LNCAP (cell line): ENCODE data around the gene NRP1.

Source experiments
- TF ChIP-seq, protein P1 (sequence below): fragments of 450-650 bp; IDR thresholded peaks from 2 replicates; pipeline ENCODE4 v1.5.1; 2017; ENCODE audit warnings: mild to moderate bottlenecking

NRP1 gene

DNA sequence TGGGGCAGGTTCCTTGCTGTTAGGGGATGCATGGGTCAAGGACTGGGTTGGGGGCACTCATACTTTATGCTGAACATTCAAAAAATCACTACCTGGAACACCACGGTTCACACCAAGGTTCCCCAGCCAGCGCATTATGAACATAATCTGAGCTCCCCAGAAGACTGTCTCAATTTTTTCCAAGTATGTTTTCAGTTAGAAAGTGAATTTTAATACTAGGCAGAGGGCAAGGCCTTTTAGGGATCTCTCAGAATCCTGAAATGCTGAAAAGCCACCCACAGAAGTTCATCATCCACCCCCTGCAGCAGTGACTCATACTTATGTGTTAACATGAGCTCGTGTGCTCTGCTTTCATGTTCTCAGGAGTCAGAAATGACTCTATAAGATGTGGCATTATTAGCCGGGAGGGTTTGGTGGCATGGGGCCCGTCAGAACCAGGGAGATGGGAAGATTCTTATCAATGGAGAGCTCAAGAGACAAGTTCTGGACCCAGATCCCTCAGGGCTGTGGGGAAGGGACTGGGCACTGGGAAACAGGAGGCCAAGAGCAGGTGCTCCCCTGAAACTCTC is 191.2 kb downstream of the NRP1 start:
- TF ChIP-seq, protein P1, sequence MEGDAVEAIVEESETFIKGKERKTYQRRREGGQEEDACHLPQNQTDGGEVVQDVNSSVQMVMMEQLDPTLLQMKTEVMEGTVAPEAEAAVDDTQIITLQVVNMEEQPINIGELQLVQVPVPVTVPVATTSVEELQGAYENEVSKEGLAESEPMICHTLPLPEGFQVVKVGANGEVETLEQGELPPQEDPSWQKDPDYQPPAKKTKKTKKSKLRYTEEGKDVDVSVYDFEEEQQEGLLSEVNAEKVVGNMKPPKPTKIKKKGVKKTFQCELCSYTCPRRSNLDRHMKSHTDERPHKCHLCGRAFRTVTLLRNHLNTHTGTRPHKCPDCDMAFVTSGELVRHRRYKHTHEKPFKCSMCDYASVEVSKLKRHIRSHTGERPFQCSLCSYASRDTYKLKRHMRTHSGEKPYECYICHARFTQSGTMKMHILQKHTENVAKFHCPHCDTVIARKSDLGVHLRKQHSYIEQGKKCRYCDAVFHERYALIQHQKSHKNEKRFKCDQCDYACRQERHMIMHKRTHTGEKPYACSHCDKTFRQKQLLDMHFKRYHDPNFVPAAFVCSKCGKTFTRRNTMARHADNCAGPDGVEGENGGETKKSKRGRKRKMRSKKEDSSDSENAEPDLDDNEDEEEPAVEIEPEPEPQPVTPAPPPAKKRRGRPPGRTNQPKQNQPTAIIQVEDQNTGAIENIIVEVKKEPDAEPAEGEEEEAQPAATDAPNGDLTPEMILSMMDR: no peak

DNA sequence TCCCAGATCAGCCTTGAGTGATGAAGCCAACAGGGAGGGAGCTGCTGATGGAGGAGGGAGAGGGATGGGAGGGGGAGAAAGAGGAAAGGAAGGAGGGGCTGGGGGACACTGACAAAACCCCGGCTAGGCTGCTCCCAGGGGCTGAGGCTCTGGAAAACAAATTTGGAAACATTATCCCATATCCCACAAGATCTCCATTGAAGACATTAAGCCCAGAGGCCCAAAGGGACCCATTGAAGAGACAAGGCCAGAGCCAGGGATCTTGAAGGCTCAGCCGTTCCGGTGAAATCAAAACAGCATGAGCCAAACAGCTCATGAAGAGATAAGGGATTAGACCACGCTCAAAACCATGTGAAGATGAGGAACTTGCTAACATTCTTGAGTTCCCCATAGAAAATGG is 192.2 kb downstream of the NRP1 start:
- TF ChIP-seq, protein P1: no peak

DNA sequence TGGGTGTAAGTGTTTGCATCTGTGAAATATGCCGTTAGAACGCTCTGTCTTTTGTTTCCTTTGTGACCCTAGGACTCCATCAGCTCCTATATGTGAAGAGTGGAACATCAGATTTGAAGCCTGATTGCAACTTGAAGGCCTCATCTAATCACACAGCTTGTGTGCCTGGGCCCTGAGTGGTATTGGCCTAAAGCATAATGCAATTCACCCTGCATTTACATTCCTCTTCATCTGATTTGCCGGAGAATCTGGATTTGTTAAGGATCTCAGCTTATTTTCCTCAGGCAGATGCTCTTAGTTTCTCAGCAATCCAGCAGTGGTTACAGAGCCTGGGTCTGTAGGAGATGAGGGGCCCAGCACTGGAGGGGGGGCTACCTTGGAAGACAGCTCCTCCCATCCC is 193.2 kb downstream of the NRP1 start:
- TF ChIP-seq, protein P1: no peak

DNA sequence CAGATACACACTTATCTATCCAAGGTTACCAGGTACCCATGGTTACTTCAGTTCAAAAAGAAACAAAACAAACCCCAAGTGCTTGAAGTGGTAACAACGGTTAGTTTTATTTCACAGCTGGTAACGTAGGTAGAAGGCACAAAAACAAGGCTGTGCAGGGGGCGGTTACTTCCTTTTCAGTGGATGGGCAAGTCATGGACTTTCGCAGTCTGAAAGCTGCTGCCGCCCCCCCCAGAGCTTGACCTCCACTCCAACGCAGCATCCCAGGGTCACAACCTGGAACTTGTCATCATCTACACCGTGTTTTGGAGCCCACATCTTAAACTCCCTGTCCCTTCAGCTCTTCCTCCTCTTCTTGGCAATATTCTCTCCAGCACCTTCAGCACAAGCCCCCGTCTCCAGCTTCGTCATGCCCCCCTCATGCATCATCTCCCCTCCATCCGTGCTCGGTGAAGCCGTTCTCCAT is 195.3 kb downstream of the NRP1 start:
- TF ChIP-seq, protein P1: no peak

DNA sequence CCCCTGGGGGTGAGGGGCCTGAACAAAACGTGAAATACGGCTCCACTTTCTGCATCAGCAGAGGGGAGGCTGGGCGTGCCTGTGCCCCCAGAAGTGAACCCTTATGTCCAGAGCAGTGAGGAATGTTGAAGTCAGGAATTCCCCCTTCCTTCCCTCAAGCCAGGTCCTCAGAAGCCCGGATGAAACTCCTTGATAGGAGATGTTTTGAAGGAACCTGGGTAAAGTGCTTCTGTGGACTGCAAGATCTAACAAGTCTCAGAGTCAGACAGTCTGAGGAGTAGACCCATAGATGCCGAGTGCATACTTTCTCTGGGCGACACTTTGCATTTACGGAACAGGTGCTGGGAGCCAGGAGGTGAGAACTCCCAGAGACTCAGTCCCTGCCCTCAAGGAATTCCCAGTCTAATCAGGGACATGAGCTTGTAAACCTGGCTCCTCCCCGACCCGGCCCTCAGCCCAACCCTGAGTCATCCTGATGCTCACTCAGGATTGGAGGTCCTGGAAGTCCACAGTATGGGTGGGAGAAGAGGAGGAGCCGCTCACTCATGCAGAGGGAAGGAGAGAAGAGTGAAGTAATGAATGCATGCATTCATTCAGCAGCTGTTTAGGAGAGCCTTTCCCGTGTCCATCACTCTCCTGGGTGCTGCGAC is 197.0 kb downstream of the NRP1 start:
- TF ChIP-seq, protein P1: no peak

DNA sequence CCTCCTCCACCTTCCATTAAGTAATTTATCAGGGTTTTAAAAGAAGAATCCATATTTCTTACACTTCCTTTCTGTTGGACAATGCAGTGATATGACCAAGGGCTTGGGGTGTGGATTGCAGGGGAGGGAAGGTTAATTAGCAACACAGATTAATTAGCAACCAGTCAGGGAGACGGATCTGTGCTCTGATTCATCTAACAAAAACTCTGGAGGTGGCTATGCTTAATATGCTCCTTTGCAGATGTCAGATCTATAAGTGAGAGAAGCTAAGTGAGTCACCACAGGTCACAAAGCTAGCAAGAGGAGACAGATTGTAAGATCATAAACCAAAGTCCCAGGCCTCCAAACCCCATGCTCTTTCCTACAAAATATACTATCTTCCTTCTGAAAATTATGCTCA is 197.7 kb downstream of the NRP1 start:
- TF ChIP-seq, protein P1: no peak

DNA sequence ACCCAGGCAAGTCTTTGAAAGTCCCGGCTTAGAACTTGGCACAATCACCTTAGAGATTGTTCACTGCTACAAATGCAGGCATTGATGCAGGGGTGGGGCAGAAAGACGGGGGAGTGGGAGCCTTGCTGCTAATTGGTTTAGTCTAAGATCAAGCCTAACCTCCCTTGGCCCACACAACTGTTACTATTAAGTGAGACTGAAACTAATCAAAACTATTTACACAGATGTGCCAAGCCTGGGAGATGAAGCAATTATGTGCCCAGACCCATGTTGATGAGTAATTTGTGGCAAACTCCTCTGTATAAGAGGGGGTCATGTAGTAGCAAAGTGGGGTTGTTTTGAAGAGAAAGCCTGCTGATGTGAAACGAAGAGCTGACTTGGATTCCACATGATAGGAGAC is 198.2 kb downstream of the NRP1 start:
- TF ChIP-seq, protein P1: no peak
